NK-92 (cell line): ENCODE data around the gene CHST5.
"Not testable (repeated sequence)": the region's sequence is repeated elsewhere in the genome, so short reads cannot be mapped to it uniquely, and the experiment has no call there.

ENCODE experiments used
- DNase-seq: peaks from one replicate; lab custom pipeline; 2025; ENCODE audit not compliant: unreplicated experiment; lab: John Stamatoyannopoulos, UW

CHST5 gene

GRCh38 chr16:75552951-75553350, 17.0 kb upstream of the CHST5 start:
- no peak for DNase-seq

GRCh38 chr16:75550211-75550662, 14.3 kb upstream of the CHST5 start:
- no peak for DNase-seq

- not testable (repeated sequence) for DNase-seq
Observed at GRCh38 chr16:75548456-75548855, 12.5 kb upstream of the CHST5 start.

DNA sequence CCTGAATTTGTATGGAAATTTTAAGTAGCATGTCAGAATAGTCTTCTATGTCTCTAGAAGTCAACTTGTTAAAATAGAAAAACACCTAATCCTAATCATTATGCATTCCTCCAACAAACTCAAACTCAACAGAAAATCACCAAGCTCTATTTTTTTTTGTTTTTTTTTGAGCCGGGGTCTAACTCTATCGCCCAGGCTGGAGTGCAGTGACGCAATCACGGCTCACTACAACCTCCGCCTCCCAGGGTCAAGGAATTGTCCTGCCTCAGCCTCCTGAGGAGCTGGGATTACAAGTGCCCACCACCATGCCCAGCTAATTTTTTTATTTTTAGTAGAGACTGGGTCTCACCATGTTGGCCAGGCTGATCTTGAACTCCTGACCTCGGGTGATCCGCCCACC, 10.4 kb upstream of the CHST5 start:
- DNase-seq: no peak

DNA sequence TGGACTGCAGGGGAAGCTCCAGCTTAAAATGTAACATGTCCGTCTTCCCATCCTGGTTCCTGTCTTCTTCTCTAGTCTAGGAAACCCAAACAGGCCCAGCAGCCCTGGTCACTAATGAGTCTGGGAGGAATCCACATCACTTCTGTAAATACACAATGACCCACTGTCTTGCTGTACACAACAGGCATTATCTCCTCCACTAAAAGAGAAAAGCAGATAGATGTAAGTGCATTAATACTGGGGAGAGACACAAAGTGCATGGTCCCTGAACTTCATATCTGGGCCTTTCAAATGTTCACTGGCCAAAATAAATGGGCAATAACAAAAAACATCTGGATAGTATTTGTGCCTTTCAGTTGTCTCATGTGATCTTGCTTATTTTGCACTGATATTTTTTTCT, 10.0 kb upstream of the CHST5 start:
- not testable (repeated sequence) for DNase-seq

- DNase-seq: not testable (repeated sequence)
Observed at GRCh38 chr16:75542462-75542861, 6.6 kb upstream of the CHST5 start.

- no peak for DNase-seq
Observed at GRCh38 chr16:75541236-75541635, 5.3 kb upstream of the CHST5 start.

- not testable (repeated sequence) for DNase-seq
Observed at GRCh38 chr16:75538882-75539565, 3.1 kb upstream of the CHST5 start.

DNA sequence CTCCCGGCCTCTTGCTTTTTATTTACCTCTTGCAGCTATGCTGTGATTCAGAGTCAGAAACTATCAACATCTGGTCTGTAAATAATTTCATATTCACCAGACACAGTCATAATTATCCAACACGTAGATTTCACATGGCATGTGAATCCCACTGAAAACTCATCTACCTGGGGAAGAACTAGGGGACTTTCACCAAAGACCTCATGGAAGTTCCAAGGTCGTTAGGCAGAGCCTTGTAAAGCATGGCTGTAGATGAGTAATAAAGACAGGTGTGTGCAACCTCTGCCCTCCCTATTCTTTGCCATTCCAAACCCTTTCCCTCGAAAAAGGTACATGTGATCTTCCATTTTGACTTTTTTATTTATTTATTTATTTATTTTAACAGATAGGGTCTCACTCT, 1.9 kb upstream of the CHST5 start:
- no peak for DNase-seq

- DNase-seq: no peak
Observed at GRCh38 chr16:75535211-75535843, 581 bp downstream of the CHST5 start.

- no peak for DNase-seq
Observed at GRCh38 chr16:75534560-75535205, 1.2 kb downstream of the CHST5 start.

DNA sequence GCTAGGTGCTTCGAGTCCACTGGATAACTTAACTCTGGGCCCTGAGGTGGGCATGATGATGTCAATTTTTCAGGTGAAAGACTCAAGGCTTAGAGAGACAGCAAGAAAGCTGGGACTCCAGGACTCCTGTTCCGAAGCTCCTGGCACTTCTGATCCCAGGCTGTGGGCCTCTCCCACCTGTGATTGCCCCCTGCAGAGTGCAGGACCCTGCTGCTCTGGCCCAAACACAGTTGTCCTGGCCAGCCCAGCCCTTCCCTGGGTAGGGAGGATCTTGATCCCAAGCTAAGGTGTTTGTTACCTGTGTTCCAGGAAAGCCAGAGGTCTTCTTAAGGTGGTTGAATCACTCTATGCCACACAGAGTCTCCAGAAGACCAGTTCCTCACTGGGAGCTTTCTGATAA, 3.1 kb downstream of the CHST5 start:
- no peak for DNase-seq

GRCh38 chr16:75532142-75532765, 3.7 kb downstream of the CHST5 start:
- DNase-seq: no peak

GRCh38 chr16:75529959-75530358, 5.9 kb downstream of the CHST5 start:
- DNase-seq: no peak

DNA sequence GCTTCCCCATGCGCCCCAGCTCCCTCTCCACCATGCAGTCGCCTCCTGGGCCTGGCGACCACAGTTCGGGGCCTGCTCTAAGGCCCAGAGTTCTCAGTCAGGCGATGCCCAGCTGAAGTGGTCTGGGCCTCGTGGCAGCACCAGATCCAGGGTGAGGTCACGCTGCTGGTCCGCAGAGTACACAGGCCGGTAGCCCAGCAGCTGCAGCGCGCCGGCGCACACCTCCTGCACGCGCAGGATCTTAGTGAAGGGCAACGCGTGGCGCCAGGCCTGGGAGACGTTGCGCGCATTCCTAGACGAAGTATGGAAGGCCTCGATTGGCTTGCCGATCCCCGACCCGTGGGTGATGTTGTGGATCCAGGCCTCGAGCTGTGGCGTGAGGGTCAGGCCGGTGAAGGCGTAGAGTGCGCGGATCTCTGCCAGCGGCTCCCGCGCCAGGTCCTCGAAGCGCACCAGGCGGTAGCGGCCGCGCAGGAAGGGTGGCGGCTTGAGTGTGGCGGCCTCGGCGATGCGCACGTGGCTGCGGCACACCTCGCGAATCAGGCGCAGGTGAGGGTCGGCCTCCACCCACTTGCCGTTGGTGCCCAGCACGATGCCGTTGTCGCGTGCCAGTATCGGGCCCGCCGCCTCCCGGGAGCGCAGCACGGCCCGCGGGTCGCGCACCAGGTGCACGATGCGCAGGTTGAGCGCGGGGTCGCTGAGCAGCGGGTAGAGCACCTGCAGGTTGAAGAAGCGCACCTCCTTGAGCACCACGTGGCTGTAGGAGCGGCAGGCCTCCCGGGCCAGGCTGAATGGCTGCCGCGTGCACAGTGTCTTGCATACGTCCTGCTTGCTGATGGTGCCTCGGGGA, 6.6 kb downstream of the CHST5 start:
- no peak for DNase-seq

DNA sequence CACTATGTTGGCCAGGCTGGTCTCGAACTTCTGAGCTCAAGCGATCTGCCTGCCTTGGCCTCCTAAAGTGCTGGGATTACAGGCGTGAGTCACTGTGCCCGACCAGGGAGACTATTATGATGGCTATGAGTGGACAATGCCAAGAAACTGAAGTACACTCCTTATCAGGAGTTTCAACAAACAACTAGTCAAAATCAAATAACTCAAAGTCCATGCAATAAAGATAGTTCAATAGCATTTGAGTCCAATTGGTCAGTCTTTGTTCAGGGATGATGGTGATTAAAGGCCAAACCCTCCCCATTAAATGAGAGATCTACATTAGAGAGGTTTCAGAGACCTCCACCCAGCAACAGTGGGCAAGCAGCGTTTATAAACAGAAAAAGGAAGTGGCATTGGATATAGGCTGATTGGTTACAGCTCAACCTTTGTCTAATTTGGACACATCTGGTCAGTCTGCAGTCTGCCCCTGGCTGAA, 8.0 kb downstream of the CHST5 start:
- DNase-seq: no peak

- DNase-seq: no peak
Observed at GRCh38 chr16:75526032-75526790, 9.7 kb downstream of the CHST5 start.

DNA sequence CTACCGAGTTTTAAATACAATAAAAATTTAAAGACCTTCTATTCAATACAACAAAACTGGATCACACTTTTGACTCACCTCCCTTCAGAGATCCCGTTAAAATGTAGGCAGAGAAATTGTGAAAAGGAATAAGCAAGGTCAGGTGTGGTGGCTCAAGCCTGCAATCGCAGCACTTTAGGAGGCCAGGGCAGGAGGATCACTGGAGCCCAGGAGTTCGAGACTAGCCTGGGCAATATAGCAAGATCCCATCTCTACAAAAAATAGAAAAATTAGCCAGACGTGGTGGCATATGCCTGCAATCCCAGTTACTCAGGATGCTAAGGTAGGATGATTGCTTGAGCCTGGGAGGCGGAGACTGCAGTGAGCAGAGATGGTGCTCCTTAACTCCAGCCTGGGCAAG, 16.7 kb downstream of the CHST5 start:
- DNase-seq: no peak

- DNase-seq: not testable (repeated sequence)
Observed at GRCh38 chr16:75516189-75516966, 19.5 kb downstream of the CHST5 start.
